HCEC 1CT (cell line): ENCODE data around the gene ALDH1B1.

Experiments used
- DNase-seq: peaks from one replicate; pipeline ENCODE4 v3.0.0-alpha.2; 2017

ALDH1B1 gene

GRCh38 chr9:38392235-38393127 is at the start of gene ALDH1B1:
TSS of gene ALDH1B1 (plus strand) at chr9:38392702. CDS start at chr9:38395749, 3,047 bp downstream.
- peak; percentile 88 for DNase-seq

- DNase-seq: no peak
These were observed 49.5 kb upstream of the ALDH1B1 start for GRCh38 chr9:38343037-38343436.

- no peak for DNase-seq
These were observed 49.0 kb upstream of the ALDH1B1 start for GRCh38 chr9:38343552-38343951.

- no peak for DNase-seq
These were observed 47.8 kb upstream of the ALDH1B1 start for GRCh38 chr9:38344566-38345324.

DNA sequence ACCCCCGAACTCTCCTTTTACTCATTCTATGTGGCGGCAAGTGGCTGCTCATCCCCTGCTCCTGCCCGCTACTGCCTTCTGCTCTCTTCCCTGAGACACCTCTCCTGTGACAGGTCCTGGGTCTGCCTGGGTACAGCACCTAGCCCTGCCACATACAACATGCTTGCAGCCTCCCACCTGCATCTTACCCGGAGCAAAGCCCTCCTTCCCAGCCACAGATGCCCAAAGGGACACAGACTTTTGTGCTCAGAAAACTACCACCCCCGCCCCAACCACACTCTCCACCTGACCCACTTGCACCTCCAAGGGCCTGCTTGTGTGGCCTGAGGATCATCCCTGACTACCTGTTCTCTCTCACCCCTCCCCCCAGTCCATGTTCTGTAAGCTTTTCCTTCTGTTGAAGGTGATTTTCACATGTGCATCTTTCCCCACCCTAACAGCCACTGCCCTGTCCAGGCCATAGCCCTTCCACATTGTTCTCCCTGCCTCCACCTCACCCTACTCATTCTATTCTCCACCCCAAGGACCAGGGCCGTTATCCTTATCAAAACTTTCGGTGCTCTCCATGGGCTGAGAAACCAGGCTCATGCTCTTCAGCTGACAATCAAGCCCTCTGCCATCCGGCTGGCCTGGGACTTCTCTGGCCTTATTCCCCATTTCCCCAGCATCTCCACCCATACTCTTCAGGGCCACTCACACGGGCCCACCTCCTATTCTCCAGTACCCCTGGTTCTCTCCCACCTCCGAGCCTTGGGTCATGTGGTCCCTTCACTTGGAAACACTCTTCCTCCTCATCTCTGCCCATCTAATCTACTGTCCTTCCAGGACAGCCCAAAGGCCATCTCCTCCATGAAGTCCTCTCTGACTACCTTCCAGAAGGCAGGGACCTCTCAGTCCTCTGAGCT is 46.4 kb upstream of the ALDH1B1 start:
- no peak for DNase-seq

DNA sequence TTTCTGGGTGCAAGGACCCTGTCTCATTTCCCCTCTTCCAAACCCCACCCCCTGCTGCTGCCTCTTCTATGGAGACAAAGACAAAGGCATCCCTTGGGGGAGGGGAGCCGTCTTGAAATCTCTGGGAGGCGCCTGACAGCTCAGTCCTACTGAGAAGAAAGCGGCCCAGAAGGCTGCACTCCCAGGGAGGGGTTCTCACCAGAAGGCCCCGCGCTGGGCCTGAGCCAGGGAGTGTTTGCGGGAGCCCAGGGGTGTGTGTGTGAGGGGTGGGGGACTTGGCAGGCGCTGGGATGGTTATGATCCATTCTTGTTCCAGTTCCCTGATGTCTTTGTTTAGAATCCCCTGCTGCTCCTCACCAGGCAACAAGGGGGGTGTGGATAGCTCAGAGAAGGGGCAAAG is 45.7 kb upstream of the ALDH1B1 start:
- no peak for DNase-seq

DNA sequence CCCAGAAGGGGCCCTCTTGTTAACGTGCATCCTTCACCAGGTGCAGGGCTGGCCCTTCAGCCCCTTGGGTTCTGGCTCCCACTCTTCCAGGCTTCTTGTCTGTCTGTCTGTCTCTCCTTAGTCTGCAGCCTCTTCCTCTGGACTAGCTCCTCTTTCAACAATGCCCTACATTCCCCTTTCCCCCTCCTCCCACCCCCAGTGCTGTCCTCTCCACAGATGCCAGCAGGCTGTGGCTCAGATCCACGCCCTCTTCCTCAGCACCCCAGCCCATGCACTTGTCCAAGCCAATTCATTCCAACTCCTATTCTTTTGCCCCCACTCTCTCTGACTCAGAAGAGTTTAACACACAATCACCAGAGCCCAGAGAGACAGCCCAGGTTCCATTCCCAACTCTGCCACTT is 45.2 kb upstream of the ALDH1B1 start:
- no peak for DNase-seq

DNA sequence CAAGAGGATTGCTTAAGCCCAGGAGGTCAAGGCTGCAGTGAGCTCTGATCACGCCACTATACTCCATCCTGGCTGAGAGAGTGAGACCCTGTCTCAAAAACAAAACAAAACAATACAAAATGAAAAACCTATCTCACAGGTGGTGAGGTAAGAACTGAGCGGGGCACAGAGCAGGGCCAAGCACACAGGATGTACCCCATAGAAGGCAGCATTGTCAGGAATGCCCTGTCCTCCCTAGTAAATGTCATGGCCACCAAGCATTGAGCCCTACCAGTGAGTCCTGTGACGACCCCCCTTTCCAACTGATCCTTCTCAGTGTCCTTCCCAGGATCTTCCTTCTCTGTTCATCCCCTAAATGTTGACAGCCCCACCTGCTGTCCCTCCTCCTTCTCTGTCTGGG is 44.6 kb upstream of the ALDH1B1 start:
- DNase-seq: no peak

DNA sequence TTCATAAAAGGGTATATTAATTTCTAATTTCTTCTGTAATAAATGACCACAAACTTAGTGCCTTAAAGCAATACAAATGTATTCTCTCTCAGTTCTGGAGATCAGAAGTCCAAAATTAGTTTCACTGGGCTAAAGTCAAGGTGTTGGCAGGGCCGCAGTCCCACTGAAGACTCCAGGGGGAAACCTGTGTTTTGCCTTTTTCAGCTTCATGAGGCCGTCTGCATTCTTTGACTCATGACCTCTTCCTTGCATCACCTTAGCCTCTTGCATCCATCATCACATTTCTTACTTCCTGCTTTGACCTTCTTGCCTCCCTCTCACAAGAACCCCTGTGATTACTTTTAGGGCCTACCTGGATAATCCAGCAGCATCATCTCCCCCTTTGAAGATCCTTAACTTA is 42.0 kb upstream of the ALDH1B1 start:
- DNase-seq: no peak

- DNase-seq: no peak
These were observed 39.8 kb upstream of the ALDH1B1 start for GRCh38 chr9:38352530-38353328.

DNA sequence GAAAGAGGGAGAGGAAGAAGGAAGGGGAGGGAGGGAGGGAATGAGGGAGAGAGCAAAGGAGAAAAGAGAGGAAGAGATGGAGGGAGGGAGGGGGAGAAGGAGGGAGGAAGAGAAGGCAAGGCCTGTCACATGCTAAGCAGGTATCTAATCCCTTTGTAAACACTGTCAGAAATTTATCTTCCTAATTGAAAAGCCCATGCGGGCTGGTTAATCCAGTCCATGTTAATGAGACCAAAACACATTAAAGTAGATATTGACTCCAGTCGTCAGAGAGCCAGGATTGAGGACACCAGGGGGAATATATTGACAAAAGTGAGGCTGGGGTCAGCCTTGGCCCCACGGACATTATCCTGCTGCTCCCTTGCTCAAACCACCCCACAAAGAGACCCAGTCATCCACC is 37.4 kb upstream of the ALDH1B1 start:
- DNase-seq: no peak

DNA sequence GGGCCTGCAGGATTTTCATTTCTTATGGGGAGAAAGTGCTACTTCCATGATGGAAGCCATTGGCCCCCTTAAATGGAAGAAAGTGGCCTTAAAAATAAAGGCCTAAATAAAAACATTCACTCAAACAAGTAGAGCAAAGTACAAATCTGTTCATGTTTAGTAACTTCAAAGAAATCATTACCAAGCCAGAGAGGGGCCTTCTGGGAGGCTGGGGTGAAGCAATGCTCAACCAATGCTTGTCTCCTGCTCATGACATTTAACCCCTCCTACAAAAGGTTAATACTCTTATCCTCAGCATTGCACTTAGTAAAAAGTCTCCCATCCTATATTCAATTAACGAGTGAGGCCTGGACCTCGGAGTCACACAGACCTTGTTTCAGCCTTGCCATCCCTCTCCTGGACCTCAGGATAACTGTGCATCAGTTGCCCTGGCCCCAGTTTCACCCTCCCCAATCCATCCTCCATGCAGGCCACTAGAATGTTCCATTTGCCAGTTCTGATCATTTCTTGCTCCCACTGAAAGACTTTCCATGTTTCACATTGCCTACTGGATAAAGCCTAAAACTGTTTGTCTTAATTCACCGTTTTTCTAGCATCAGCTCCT is 36.9 kb upstream of the ALDH1B1 start:
- no peak for DNase-seq

GRCh38 chr9:38356851-38357250 is 35.7 kb upstream of the ALDH1B1 start:
- no peak for DNase-seq

GRCh38 chr9:38357350-38358114 is 35.0 kb upstream of the ALDH1B1 start:
- DNase-seq: no peak

GRCh38 chr9:38358390-38359296 is 33.9 kb upstream of the ALDH1B1 start:
- DNase-seq: no peak

- no peak for DNase-seq
These were observed 33.2 kb upstream of the ALDH1B1 start for GRCh38 chr9:38359297-38359653.

- DNase-seq: no peak
These were observed 32.7 kb upstream of the ALDH1B1 start for GRCh38 chr9:38359689-38360385.

GRCh38 chr9:38360839-38361472 is 31.5 kb upstream of the ALDH1B1 start:
- DNase-seq: no peak

- DNase-seq: no peak
These were observed 31.0 kb upstream of the ALDH1B1 start for GRCh38 chr9:38361473-38361850.
